NCI-H1930 (cell line): ENCODE results near the gene WIPF2.
"Not testable (repeated sequence)": the region's sequence is repeated elsewhere in the genome, so short reads cannot be mapped to it uniquely, and the experiment has no call there.

Source experiments
- DNase-seq, 2 experiments: peaks; one replicate each; lab custom pipeline; 2025; lab: John Stamatoyannopoulos, UW

WIPF2 gene

GRCh38 chr17:40295488-40296436, 76.7 kb downstream of the WIPF2 start:
- DNase-seq, result no peak

GRCh38 chr17:40297511-40297910, 78.4 kb downstream of the WIPF2 start:
- DNase-seq, result no peak

GRCh38 chr17:40298726-40299125, 79.6 kb downstream of the WIPF2 start:
- no peak for DNase-seq

- not testable (repeated sequence) for DNase-seq
These were observed 80.2 kb downstream of the WIPF2 start for GRCh38 chr17:40299159-40299757.

- no peak for DNase-seq
These were observed 82.2 kb downstream of the WIPF2 start for GRCh38 chr17:40301315-40301714.

- DNase-seq, result peak in 1 of 2 experiments; percentile 21
These were observed 84.0 kb downstream of the WIPF2 start for GRCh38 chr17:40303009-40303657.

GRCh38 chr17:40303708-40304551, 84.8 kb downstream of the WIPF2 start:
- no peak for DNase-seq

GRCh38 chr17:40304552-40304863, 85.4 kb downstream of the WIPF2 start:
- DNase-seq, result not testable (repeated sequence)

GRCh38 chr17:40304866-40305265, 85.8 kb downstream of the WIPF2 start:
- DNase-seq, result not testable (repeated sequence)

- no peak for DNase-seq
These were observed 87.3 kb downstream of the WIPF2 start for GRCh38 chr17:40306395-40306794.

- no peak for DNase-seq
These were observed 88.1 kb downstream of the WIPF2 start for GRCh38 chr17:40307001-40307730.

GRCh38 chr17:40307740-40308239, 88.7 kb downstream of the WIPF2 start:
- no peak for DNase-seq

- DNase-seq, result peak in 1 of 2 experiments; percentile 13
These were observed 90.2 kb downstream of the WIPF2 start, which contains the start of gene RARA for GRCh38 chr17:40309031-40309948. RARA (plus strand) TSS chr17:40309180; CDS start chr17:40331219, 22,039 bp downstream.

GRCh38 chr17:40309949-40310510, 90.9 kb downstream of the WIPF2 start:
- no peak for DNase-seq

GRCh38 chr17:40310882-40311391, 91.8 kb downstream of the WIPF2 start:
- DNase-seq, result no peak

- no peak for DNase-seq
These were observed 92.5 kb downstream of the WIPF2 start for GRCh38 chr17:40311575-40311974.

- DNase-seq, result no peak
These were observed 93.1 kb downstream of the WIPF2 start for GRCh38 chr17:40312131-40312731.

GRCh38 chr17:40312893-40313667, 94.0 kb downstream of the WIPF2 start:
- no peak for DNase-seq
